Spleen (tissue), 11 donors: ENCODE results near the gene ORAI3. TPM values are rescaled to one million over a fixed set of nuclear protein-coding genes. Genes with fewer than 3 reads are reported as not detected.

Source experiments
- DNase-seq: peaks from one replicate; pipeline ENCODE4 v3.0.0-alpha.2; 2020
- H3K27ac ChIP-seq, 8 donors: fragments of 200-600 bp; sonication (generic) in 7 of 8; 1 replicate in 4 of 8; 2 replicates in 4 of 8; pipeline versions ENCODE4 v1.5.0 to v1.8.0; 2016 to 2021; ENCODE audit warnings: inconsistent platforms in 4 of 8, mild to moderate bottlenecking in 4 of 8, moderate library complexity in 1 of 8
- H3K27me3 ChIP-seq, 7 donors: fragments of 200-600 bp; sonication (generic) in 6 of 7; replicated peaks in 1 of 7; 1 replicate in 4 of 7; 2 replicates in 3 of 7; pipeline versions ENCODE4 v1.5.0 to v1.8.0; 2016 to 2021; ENCODE audit warnings: inconsistent platforms in 3 of 7, mild to moderate bottlenecking in 1 of 7
- H3K36me3 ChIP-seq, 6 donors: fragments of 200-600 bp; sonication (generic) in 5 of 6; 1 replicate in 4 of 6; 2 replicates in 2 of 6; pipeline versions ENCODE4 v1.5.0 to v1.8.0; 2016 to 2021; ENCODE audit warnings: inconsistent platforms in 2 of 6
- H3K4me1 ChIP-seq, 6 donors: fragments of 200-600 bp; sonication (generic) in 5 of 6; 1 replicate in 3 of 6; 2 replicates in 3 of 6; pipeline versions ENCODE4 v1.5.0 to v1.8.0; 2016 to 2021; ENCODE audit warnings: inconsistent platforms in 3 of 6
- H3K4me3 ChIP-seq, 8 donors: fragments of 200-600 bp; sonication (generic) in 7 of 8; 1 replicate in 4 of 8; 2 replicates in 4 of 8; pipeline versions ENCODE4 v1.5.0 to v1.8.0; 2016 to 2021; ENCODE audit warnings: inconsistent platforms in 4 of 8, mild to moderate bottlenecking in 4 of 8, moderate library complexity in 2 of 8
- H3K9me3 ChIP-seq, 8 donors: fragments of 200-600 bp; sonication (generic) in 7 of 8; 1 replicate in 4 of 8; 2 replicates in 4 of 8; pipeline versions ENCODE4 v1.5.0 to v1.8.0; 2016 to 2021; ENCODE audit warnings: inconsistent platforms in 4 of 8
- POLR2A ChIP-seq, 3 donors: fragments of 450-650 bp; IDR thresholded peaks; one replicate each; pipeline ENCODE4 v1.5.1; 2017; ENCODE audit warnings: antibody characterized with exemption in 3 of 3, mild to moderate bottlenecking in 1 of 3
- POLR2AphosphoS5 ChIP-seq, 3 donors: sonication (generic); formaldehyde crosslinking; IDR thresholded peaks; one replicate each; pipeline ENCODE4 v1.5.1; 2017; ENCODE audit warnings: antibody characterized with exemption in 3 of 3
- WGBS, 5 donors: extraction: QIAGEN DNeasy Blood & Tissue Kit in 3 of 5; methylation state at CpG; one replicate each; pipeline versions ENCODE4 v1.1.5 to v1.1.7; 2013 to 2018; 5-methylcytosine and 5-hydroxymethylcytosine counted together
- intact Hi-C: fragments of 100-400 bp; cut with DNase I; formaldehyde crosslinking; loops from one replicate; pipeline ENCODE4 v1.15.0; 2023; ENCODE audit warnings: low total_unique reads
- polyA plus RNA-seq, 3 donors: library from polyadenylated mRNA; stranded (reverse); fragments of 200-250 nt; gene quantifications; one replicate each; pipeline ENCODE4 v1.2.1, GENCODE V29; 2013
- total RNA-seq, 7 donors: library from RNA; depleted of rRNA in 3 of 7; stranded (reverse); fragments of >200 nt in 3 of 7; fragmentation: NEBNext Ultra II Directional in 4 of 7; extraction: Animal tissue kit (Norgen Biotek cat#: 25700) in 4 of 7; gene quantifications; one replicate each; pipeline versions ENCODE4 v1.1.0 to v1.2.1, GENCODE V29; 2016 to 2021
- TF ChIP-seq, protein P1 (sequence below), 11 experiments: fragments of 200-600 bp in 7 of 11; fragments of 450-650 bp in 4 of 11; sonication (generic) in 4 of 11; IDR thresholded peaks in 8 of 11; conservative IDR thresholded peaks in 3 of 11; 1 replicate in 7 of 11; 2 replicates in 4 of 11; pipeline versions ENCODE4 v1.4.0 to v1.8.0; 2016 to 2021; ENCODE audit warnings: antibody characterized with exemption in 11 of 11, inconsistent platforms in 4 of 11, mild to moderate bottlenecking in 1 of 11
- donor health status: healthy with polysubstance abuse.
- donor health status: DM: no; HTN: no; CAD: no; lungs with moderate emphysema.
- donor health status: DM: no; HTN: no; CAD: no.
- donor health status: Bipolar disorder and iron deficiency.
- donor health status: healthy.
- donor health status: DM: no; HTN: no; CAD: no.
- donor health status: DM: yes; HTN: yes; CAD: no.

ORAI3 gene
- total and polyA plus RNA-seq, 10 donors = 20.7 to 44.8 (median 26.3) TPM

DNA sequence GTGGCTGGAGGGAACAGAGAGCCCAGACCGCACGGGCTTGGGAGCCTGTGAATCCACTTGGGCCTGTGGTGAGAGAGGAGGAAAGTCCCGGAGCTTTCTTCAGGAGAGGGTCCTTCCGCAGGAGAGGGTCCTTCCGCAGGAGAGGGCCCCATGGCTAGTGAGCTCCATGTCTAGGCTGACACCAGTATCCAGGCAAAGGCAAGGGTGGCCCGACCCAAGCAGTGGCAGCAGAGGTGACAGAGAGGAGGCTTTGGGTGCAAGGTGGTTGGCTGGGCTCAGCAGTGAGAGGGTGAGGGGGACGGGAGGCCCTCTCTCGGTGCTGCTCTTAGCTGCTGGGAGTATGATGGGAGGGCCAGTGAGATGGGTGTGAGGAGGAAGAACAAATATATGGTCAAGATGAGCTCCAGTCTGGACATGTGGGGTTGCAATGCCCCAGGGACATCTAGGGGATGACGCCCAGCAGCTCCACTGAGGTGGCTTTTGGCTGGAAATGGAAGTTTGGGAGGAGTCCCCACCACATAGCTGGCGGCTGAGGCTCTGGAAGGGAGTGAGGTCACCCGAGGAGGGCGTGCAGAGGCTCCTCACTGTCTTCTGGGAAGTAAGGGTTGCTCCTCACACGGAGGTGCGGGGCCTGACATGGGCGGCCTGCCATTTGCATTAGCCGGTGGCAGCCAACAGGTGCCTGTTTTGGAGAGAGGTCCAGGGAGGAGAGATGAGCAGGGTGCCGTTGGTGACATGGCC lies 33.9 kb downstream of the ORAI3 start:
- intact Hi-C loops = loop anchor here (10.0 kb wide), 1 partner anchor 112 kb away; the partner anchor contains the start of gene VKORC1
- TF ChIP-seq POLR2A (IDR thresholded peaks at IDR 0.05) = no peak
- TF ChIP-seq POLR2AphosphoS5 (IDR thresholded peaks at IDR 0.05) = peak in 1 of 3 donors; percentile 11
- Histone ChIP-seq H3K27me3 (no peaks in the 10 kb centered on the region), H3K36me3 (peaks cover 0 to 88% (median 68%) of the 10 kb centered on the region in 6 donors), H3K27ac (no peak overlapping the region), H3K4me3 (no peak overlapping the region), H3K4me1 (peaks cover 6 to 30% (median 24%) of the 10 kb centered on the region in 6 donors), H3K9me3 (no peaks in the 10 kb centered on the region)
- WGBS, 5 donors = 89 to 91% (median 90%) methylated on average over 17 of the region's 17 CpGs
- DNase-seq = no peak

- Histone ChIP-seq H3K36me3 (peaks cover 0 to 88% (median 66%) of the 10 kb centered on the region in 6 donors), H3K4me3 (no peak overlapping the region), H3K27ac (peak overlapping the region in 1 of 8 donors; percentile 81), H3K4me1 (peaks cover 6 to 30% (median 25%) of the 10 kb centered on the region in 6 donors), H3K27me3 (no peaks in the 10 kb centered on the region), H3K9me3 (no peaks in the 10 kb centered on the region)
- peak in 1 of 3 donors; percentile 44 for TF ChIP-seq POLR2AphosphoS5 (IDR thresholded peaks at IDR 0.05)
- TF ChIP-seq POLR2A (IDR thresholded peaks at IDR 0.05) = no peak
- intact Hi-C loops = loop anchor here (10.0 kb wide), 1 partner anchor 111 kb away; the partner anchor contains the start of gene VKORC1
- no peak for DNase-seq
- 85 to 92% (median 88%) methylated on average over 5 to 25 of the region's 25 CpGs for WGBS, 5 donors
Measured at GRCh38 chr16:30983289-30983889, 34.5 kb downstream of the ORAI3 start.

- no peak for TF ChIP-seq POLR2AphosphoS5 (IDR thresholded peaks at IDR 0.05)
- TF ChIP-seq POLR2A (IDR thresholded peaks at IDR 0.05) = no peak
- TF ChIP-seq, protein P1, sequence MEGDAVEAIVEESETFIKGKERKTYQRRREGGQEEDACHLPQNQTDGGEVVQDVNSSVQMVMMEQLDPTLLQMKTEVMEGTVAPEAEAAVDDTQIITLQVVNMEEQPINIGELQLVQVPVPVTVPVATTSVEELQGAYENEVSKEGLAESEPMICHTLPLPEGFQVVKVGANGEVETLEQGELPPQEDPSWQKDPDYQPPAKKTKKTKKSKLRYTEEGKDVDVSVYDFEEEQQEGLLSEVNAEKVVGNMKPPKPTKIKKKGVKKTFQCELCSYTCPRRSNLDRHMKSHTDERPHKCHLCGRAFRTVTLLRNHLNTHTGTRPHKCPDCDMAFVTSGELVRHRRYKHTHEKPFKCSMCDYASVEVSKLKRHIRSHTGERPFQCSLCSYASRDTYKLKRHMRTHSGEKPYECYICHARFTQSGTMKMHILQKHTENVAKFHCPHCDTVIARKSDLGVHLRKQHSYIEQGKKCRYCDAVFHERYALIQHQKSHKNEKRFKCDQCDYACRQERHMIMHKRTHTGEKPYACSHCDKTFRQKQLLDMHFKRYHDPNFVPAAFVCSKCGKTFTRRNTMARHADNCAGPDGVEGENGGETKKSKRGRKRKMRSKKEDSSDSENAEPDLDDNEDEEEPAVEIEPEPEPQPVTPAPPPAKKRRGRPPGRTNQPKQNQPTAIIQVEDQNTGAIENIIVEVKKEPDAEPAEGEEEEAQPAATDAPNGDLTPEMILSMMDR (IDR thresholded peaks at IDR 0.05 in 8 of 11, conservative IDR thresholded peaks at IDR 0.05 in 3 of 11) = no peak
- H3K36me3 ChIP-seq = peaks cover 0 to 86% (median 59%) of the 10 kb centered on the region in 6 donors
- H3K9me3 ChIP-seq = no peaks in the 10 kb centered on the region
- intact Hi-C loops = loop anchor here (10.0 kb wide), 1 partner anchor 111 kb away; the partner anchor contains the start of gene VKORC1
- H3K4me3 ChIP-seq = no peak overlapping the region
- H3K27me3 ChIP-seq = no peaks in the 10 kb centered on the region
- H3K4me1 ChIP-seq = peaks cover 6 to 30% (median 25%) of the 10 kb centered on the region in 6 donors
- peak overlapping the region in 5 of 8 donors; percentile 15 to 81 (median 78) for H3K27ac ChIP-seq
- DNase-seq = no peak
- 71 to 75% (median 74%) methylated on average over 9 to 14 of the region's 14 CpGs for WGBS, 5 donors
Measured at GRCh38 chr16:30983898-30984610, 35.2 kb downstream of the ORAI3 start.

DNA sequence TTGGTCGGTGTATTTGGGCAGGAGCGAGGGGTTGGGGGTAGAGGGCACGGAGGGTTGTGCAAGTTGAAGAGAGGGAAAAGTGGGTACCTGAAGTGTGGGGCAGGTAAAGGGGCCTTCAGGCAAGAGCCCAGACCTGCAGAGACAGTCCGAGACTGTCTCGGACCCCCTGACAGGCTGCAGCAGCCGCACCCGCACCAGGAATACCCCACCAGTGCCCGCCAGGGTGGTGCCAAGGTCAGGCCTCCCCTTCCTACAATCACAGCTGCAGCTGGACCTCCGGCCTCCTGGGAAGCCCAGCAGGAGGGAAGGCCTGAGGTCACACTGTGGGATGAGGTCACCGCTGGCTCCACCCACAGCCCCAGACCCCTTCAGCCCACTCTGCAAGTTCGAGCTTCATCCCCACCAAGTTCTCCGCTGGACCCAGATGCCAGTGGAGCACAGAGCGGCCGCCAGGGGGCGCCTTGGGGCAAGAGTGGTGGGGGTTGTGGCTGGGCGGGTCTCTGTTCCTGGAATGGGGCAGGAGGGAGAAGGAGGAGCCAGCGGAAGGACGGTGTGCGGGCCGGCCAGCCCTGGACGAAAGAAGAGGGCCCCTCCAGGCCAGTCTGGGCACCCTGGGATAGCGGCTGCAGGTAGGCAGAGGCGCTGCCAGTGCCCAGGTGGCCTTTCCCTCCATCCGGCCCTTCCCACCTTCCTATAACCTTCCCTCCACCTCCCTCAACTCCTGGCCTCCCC lies 36.0 kb downstream of the ORAI3 start, which contains the start of gene HSD3B7:
Gene HSD3B7 (plus strand): TSS at position 539 of the 732 bp plus-strand sequence. CDS start 452 bp downstream, outside the sequence.
- H3K36me3 ChIP-seq = peaks cover 0 to 78% (median 51%) of the 10 kb centered on the region in 6 donors
- TF ChIP-seq, protein P1 (IDR thresholded peaks at IDR 0.05 in 8 of 11, conservative IDR thresholded peaks at IDR 0.05 in 3 of 11) = peak; percentile 93 to 98 (median 95)
- TF ChIP-seq POLR2A (IDR thresholded peaks at IDR 0.05) (no peak), POLR2AphosphoS5 (IDR thresholded peaks at IDR 0.05) (peak; percentile 67 to 86 (median 78))
- H3K27me3 ChIP-seq = no peaks in the 10 kb centered on the region
- peak; percentile 97 for DNase-seq
- peaks cover 6 to 30% (median 25%) of the 10 kb centered on the region in 6 donors for H3K4me1 ChIP-seq
- H3K4me3 ChIP-seq = peak within 1 kb of the TSS in 7 of 8 donors; percentile 27 to 65 (median 39)
- 29 to 54% (median 34%) methylated on average over 17 to 24 of the region's 24 CpGs for WGBS, 5 donors
- no peaks in the 10 kb centered on the region for H3K9me3 ChIP-seq
- intact Hi-C loops = loop anchor here (5.0 to 10.0 kb wide), 2 partner anchors 110 to 457 kb away; partner anchors contain the start of genes VKORC1 and ZNF843
- peak within 1 kb of the TSS; percentile 21 to 81 (median 70) for H3K27ac ChIP-seq
